Mesenchymal stem cell (in vitro differentiated cells and primary cell): ENCODE results near the gene CPS1.

Experiments used
- DNase-seq: peaks from one replicate; pipeline ENCODE4 v3.0.0-alpha.2; 2013
- H2AFZ ChIP-seq: one replicate; pipeline ENCODE4 v1.6.1; 2013; ENCODE audit warnings: low read depth, mild to moderate bottlenecking, control low read depth, inconsistent platforms, low read length, moderate library complexity
- H2AK5ac ChIP-seq: 2 replicates; pipeline ENCODE4 v1.6.1; 2013; ENCODE audit warnings: low read length, moderate library complexity, mild to moderate bottlenecking, inconsistent platforms; ENCODE audit not compliant: severe bottlenecking
- H2BK120ac ChIP-seq: one replicate; pipeline ENCODE4 v1.6.1; 2013; ENCODE audit warnings: low read depth, mild to moderate bottlenecking, inconsistent platforms, low read length, moderate library complexity
- H2BK12ac ChIP-seq, 2 experiments: one replicate each; pipeline ENCODE4 v1.6.1; 2013; ENCODE audit warnings: inconsistent platforms in 2 of 2, low read length in 2 of 2, mild to moderate bottlenecking in 2 of 2, moderate library complexity in 2 of 2, control low read depth in 1 of 2
- H2BK15ac ChIP-seq: one replicate; pipeline ENCODE4 v1.6.1; 2013; ENCODE audit warnings: mild to moderate bottlenecking, low read depth, inconsistent platforms; ENCODE audit not compliant: poor library complexity, severe bottlenecking
- H2BK5ac ChIP-seq: 2 replicates; pipeline ENCODE4 v1.6.1; 2013; ENCODE audit warnings: low read depth, mild to moderate bottlenecking, low read length, control low read depth, inconsistent platforms; ENCODE audit not compliant: poor library complexity, severe bottlenecking
- H3K14ac ChIP-seq, 2 experiments: one replicate each; pipeline ENCODE4 v1.6.1; 2013; ENCODE audit warnings: inconsistent platforms in 2 of 2, low read length in 2 of 2, control low read depth in 1 of 2, mild to moderate bottlenecking in 1 of 2, moderate library complexity in 1 of 2
- H3K18ac ChIP-seq, 2 experiments: one replicate each; pipeline ENCODE4 v1.6.1; 2013; ENCODE audit warnings: inconsistent platforms in 2 of 2, low read length in 2 of 2, control low read depth in 1 of 2, low read depth in 1 of 2, mild to moderate bottlenecking in 1 of 2
- H3K23ac ChIP-seq, 2 experiments: one replicate each; pipeline ENCODE4 v1.6.1; 2013; ENCODE audit warnings: inconsistent platforms in 2 of 2, low read length in 2 of 2, mild to moderate bottlenecking in 2 of 2, moderate library complexity in 2 of 2, control low read depth in 1 of 2
- H3K27ac ChIP-seq: 2 replicates; pipeline ENCODE4 v1.5.1; 2013; ENCODE audit warnings: mild to moderate bottlenecking, moderate library complexity, low read length, control low read depth, inconsistent platforms; ENCODE audit not compliant: poor library complexity, severe bottlenecking
- H3K27me3 ChIP-seq, 2 experiments: 2 replicates each; pipeline versions ENCODE4 v1.6.1 to v1.7.0; 2013; ENCODE audit warnings: low read length in 2 of 2, mild to moderate bottlenecking in 2 of 2, moderate library complexity in 2 of 2, control low read depth in 1 of 2, inconsistent platforms in 1 of 2; ENCODE audit not compliant: control insufficient read depth in 1 of 2, insufficient read depth in 1 of 2
- H3K36me3 ChIP-seq, 2 experiments: 2 replicates each; pipeline versions ENCODE4 v1.6.1 to v1.7.0; 2013; ENCODE audit warnings: low read length in 2 of 2, control low read depth in 1 of 2, inconsistent platforms in 1 of 2, low read depth in 1 of 2, mild to moderate bottlenecking in 1 of 2; ENCODE audit not compliant: insufficient read depth in 2 of 2, control insufficient read depth in 1 of 2
- H3K4ac ChIP-seq, 2 experiments: one replicate each; pipeline ENCODE4 v1.6.1; 2013; ENCODE audit warnings: inconsistent platforms in 2 of 2, low read length in 2 of 2, mild to moderate bottlenecking in 2 of 2, moderate library complexity in 2 of 2, control low read depth in 1 of 2, low read depth in 1 of 2
- H3K4me1 ChIP-seq: 2 replicates; pipeline ENCODE4 v1.6.1; 2013; ENCODE audit warnings: low read depth, low read length, control low read depth; ENCODE audit not compliant: control insufficient read depth, insufficient read depth
- H3K4me2 ChIP-seq: 2 replicates; pipeline ENCODE4 v1.6.1; 2013; ENCODE audit warnings: low read length, mild to moderate bottlenecking, inconsistent platforms; ENCODE audit not compliant: poor library complexity, severe bottlenecking
- H3K4me3 ChIP-seq, 2 experiments: 2 replicates each; pipeline versions ENCODE4 v1.5.1 to v1.7.0; 2013; ENCODE audit warnings: low read length in 2 of 2, mild to moderate bottlenecking in 2 of 2, control low read depth in 1 of 2, low read depth in 1 of 2; ENCODE audit not compliant: insufficient read depth in 1 of 2
- H3K79me1 ChIP-seq: replicated peaks from 2 replicates; pipeline ENCODE4 v1.6.1; 2013; ENCODE audit warnings: mild to moderate bottlenecking, control low read depth, low read length, inconsistent platforms; ENCODE audit not compliant: poor library complexity, severe bottlenecking
- H3K9ac ChIP-seq: 2 replicates; pipeline ENCODE4 v1.7.0; 2013; ENCODE audit warnings: mild to moderate bottlenecking, low read length, moderate library complexity
- H3K9me3 ChIP-seq: 2 replicates; pipeline ENCODE4 v1.7.0; 2013; ENCODE audit warnings: mild to moderate bottlenecking, low read length; ENCODE audit not compliant: control insufficient read depth
- H4K8ac ChIP-seq: one replicate; pipeline ENCODE4 v1.6.1; 2013; ENCODE audit warnings: inconsistent platforms, mild to moderate bottlenecking, low read length, moderate library complexity
- H4K91ac ChIP-seq: one replicate; pipeline ENCODE4 v1.6.1; 2013; ENCODE audit warnings: mild to moderate bottlenecking, low read length, inconsistent platforms
- WGBS: methylation state at CpG from one replicate; pipeline ENCODE4 v1.1.7; 2013; ENCODE audit warnings: mixed read lengths; 5-methylcytosine and 5-hydroxymethylcytosine counted together

CPS1 gene

GRCh38 chr2:210551001-210551400 is 5.4 kb upstream of the CPS1 start:
- no peak overlapping the region for H3K4me2 ChIP-seq
- no peak overlapping the region for H2BK15ac ChIP-seq
- H3K23ac ChIP-seq = no peak overlapping the region
- H3K18ac ChIP-seq = no peak overlapping the region
- no peaks in the 10 kb centered on the region for H3K36me3 ChIP-seq
- H3K4ac ChIP-seq = no peak overlapping the region
- no peaks in the 10 kb centered on the region for H3K9me3 ChIP-seq
- H2BK120ac ChIP-seq = no peak overlapping the region
- H3K14ac ChIP-seq = no peak overlapping the region
- no peak for DNase-seq
- H3K79me1 ChIP-seq = no peaks in the 10 kb centered on the region
- no peak overlapping the region for H4K91ac ChIP-seq
- 96% methylated on average over 2 of the region's 2 CpGs for WGBS
- H2BK5ac ChIP-seq = no peak overlapping the region
- no peaks in the 10 kb centered on the region for H3K27me3 ChIP-seq
- H3K4me1 ChIP-seq = peaks cover 2% of the 10 kb centered on the region
- H3K9ac ChIP-seq = no peak overlapping the region
- no peak overlapping the region for H2BK12ac ChIP-seq
- no peak overlapping the region for H3K4me3 ChIP-seq
- no peak overlapping the region for H4K8ac ChIP-seq
- no peak overlapping the region for H3K27ac ChIP-seq
- H2AK5ac ChIP-seq = no peak overlapping the region
- no peak overlapping the region for H2AFZ ChIP-seq

GRCh38 chr2:210553373-210553772 is 3.0 kb upstream of the CPS1 start:
- WGBS = no CpG with 5 or more reads among the region's 1 CpG
- Histone ChIP-seq H3K9ac (no peak overlapping the region), H3K18ac (no peak overlapping the region), H4K8ac (no peak overlapping the region), H3K4me1 (peaks cover 2% of the 10 kb centered on the region), H2AK5ac (no peak overlapping the region), H4K91ac (no peak overlapping the region), H3K79me1 (no peaks in the 10 kb centered on the region), H2BK15ac (no peak overlapping the region), H3K27me3 (no peaks in the 10 kb centered on the region), H3K36me3 (no peaks in the 10 kb centered on the region), H3K4ac (no peak overlapping the region), H3K14ac (no peak overlapping the region), H2BK12ac (no peak overlapping the region), H3K4me3 (no peak overlapping the region), H3K9me3 (no peaks in the 10 kb centered on the region), H2BK5ac (no peak overlapping the region), H3K4me2 (no peak overlapping the region), H2BK120ac (no peak overlapping the region), H3K23ac (no peak overlapping the region), H3K27ac (no peak overlapping the region), H2AFZ (no peak overlapping the region)
- peak; percentile 37 for DNase-seq

- Histone ChIP-seq H4K91ac (no peak overlapping the region), H3K4me3 (no peak overlapping the region), H3K27ac (no peak overlapping the region), H4K8ac (no peak overlapping the region), H2BK12ac (no peak overlapping the region), H3K9me3 (no peaks in the 10 kb centered on the region), H3K79me1 (no peaks in the 10 kb centered on the region), H3K4me1 (peaks cover 2% of the 10 kb centered on the region), H2BK15ac (no peak overlapping the region), H3K23ac (no peak overlapping the region), H3K14ac (no peak overlapping the region), H2BK5ac (no peak overlapping the region), H2AFZ (no peak overlapping the region), H3K27me3 (no peaks in the 10 kb centered on the region), H2BK120ac (no peak overlapping the region), H3K4me2 (no peak overlapping the region), H3K9ac (no peak overlapping the region), H3K36me3 (no peaks in the 10 kb centered on the region), H2AK5ac (no peak overlapping the region), H3K4ac (no peak overlapping the region), H3K18ac (no peak overlapping the region)
- no peak for DNase-seq
Observed at GRCh38 chr2:210555555-210555954, 844 bp upstream of the CPS1 start.

GRCh38 chr2:210557721-210558120 is 1.3 kb downstream of the CPS1 start:
- Histone ChIP-seq H3K23ac (no peak overlapping the region), H4K8ac (no peak overlapping the region), H3K4ac (no peak overlapping the region), H2BK15ac (no peak overlapping the region), H3K4me3 (no peak overlapping the region), H2BK120ac (no peak overlapping the region), H3K18ac (no peak overlapping the region), H3K9ac (no peak overlapping the region), H3K27me3 (no peaks in the 10 kb centered on the region), H3K14ac (no peak overlapping the region), H4K91ac (no peak overlapping the region), H3K79me1 (no peaks in the 10 kb centered on the region), H2AFZ (no peak overlapping the region), H3K4me1 (peaks cover 3% of the 10 kb centered on the region), H2BK5ac (no peak overlapping the region), H3K27ac (no peak overlapping the region), H2BK12ac (no peak overlapping the region), H3K36me3 (no peaks in the 10 kb centered on the region), H3K4me2 (no peak overlapping the region), H2AK5ac (no peak overlapping the region), H3K9me3 (no peaks in the 10 kb centered on the region)
- DNase-seq = no peak
